Prostate gland (tissue), 1 donor: ENCODE results near the gene GNAS.

Source experiments
- POLR2A ChIP-seq: fragments of 450-650 bp; IDR thresholded peaks from one replicate; pipeline ENCODE4 v1.6.1; 2016; ENCODE audit warnings: antibody characterized with exemption, mild to moderate bottlenecking
- POLR2AphosphoS5 ChIP-seq: sonication (generic); formaldehyde crosslinking; IDR thresholded peaks from one replicate; pipeline ENCODE4 v1.6.1; 2017; ENCODE audit warnings: antibody characterized with exemption

DNA sequence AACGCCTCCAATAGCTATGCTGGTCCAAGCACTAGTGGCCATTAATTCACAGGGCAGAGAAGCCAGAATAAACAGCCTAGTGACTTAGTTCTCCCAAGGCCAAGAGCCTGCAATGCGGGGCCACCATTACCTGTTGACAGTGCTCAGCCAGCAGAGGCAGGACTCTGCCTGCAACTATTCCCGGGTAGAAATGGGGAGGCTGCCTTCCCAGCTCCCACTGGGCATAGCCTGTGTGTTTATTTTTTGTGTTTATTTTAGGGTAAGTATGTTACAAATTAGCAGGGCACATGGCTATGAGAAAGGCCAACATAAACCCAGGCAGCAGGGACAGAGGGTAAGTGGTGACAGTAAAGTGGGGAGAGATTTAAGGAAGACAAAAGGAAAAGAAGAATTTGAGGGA is 6.8 kb upstream of the GNAS start:
- TF ChIP-seq POLR2AphosphoS5 (no peak), POLR2A (no peak)
